IMR-90 (cell line): ENCODE data around the gene HPGDS.

ENCODE experiments used
- BHLHE40 ChIP-seq: fragments of 150-350 bp; IDR thresholded peaks from 2 replicates; pipeline ENCODE4 v1.6.1; 2016; ENCODE audit warnings: mild to moderate bottlenecking, low read depth, low read length
- CTCF ChIP-seq: conservative IDR thresholded peaks from 2 replicates; pipeline ENCODE4 v1.5.1; 2012; ENCODE audit warnings: mild to moderate bottlenecking, low read depth, low read length, improper control_type of control experiment
- POLR2A ChIP-seq: IDR thresholded peaks from 2 replicates; pipeline ENCODE4 v1.6.1; 2012; ENCODE audit warnings: mild to moderate bottlenecking, low read depth, low read length

- TF ChIP-seq BHLHE40 (no peak), CTCF (no peak), POLR2A (no peak)
Observed at GRCh38 chr4:94372228-94372978, 29.8 kb upstream of the HPGDS start.
